Pancreas (tissue), 10 donors: ENCODE data around the gene PIWIL4. TPM values are rescaled to one million over a fixed set of nuclear protein-coding genes. Genes with fewer than 3 reads are reported as not detected.

ENCODE experiments used
- ATAC-seq, 4 donors: fragments of 200-7000 bp; cut with Tn5 transposase; one replicate each; pipeline versions ENCODE4 v1.8.0 to v1.9.1; 2020; ENCODE audit warnings: mild to moderate bottlenecking in 4 of 4, moderate library complexity in 4 of 4
- DNase-seq, 6 donors: peaks; one replicate each; pipeline ENCODE4 v3.0.0-alpha.2; 2020
- FAIRE-seq: peaks from 2 replicates; lab custom pipeline; 2012; peaks lifted over from hg19 to GRCh38; lab: Jason Lieb, UNC
- H3K27ac ChIP-seq, 4 donors: fragments of 200-600 bp; sonication (generic); 1 replicate in 3 of 4; 2 replicates in 1 of 4; pipeline versions ENCODE4 v1.5.0 to v1.8.0; 2020
- H3K27me3 ChIP-seq, 4 donors: fragments of 200-600 bp; one replicate each; pipeline ENCODE4 v1.8.0; 2021
- H3K36me3 ChIP-seq, 3 donors: fragments of 200-600 bp; sonication (generic) in 1 of 3; one replicate each; pipeline versions ENCODE4 v1.5.0 to v1.8.0; 2020 to 2021
- H3K4me1 ChIP-seq, 3 donors: fragments of 200-600 bp; one replicate each; pipeline ENCODE4 v1.8.0; 2021
- H3K4me3 ChIP-seq, 4 donors: fragments of 200-600 bp; sonication (generic) in 2 of 4; one replicate each; pipeline versions ENCODE4 v1.5.0 to v1.8.0; 2020 to 2021
- H3K9me3 ChIP-seq, 4 donors: fragments of 200-600 bp; one replicate each; pipeline ENCODE4 v1.8.0; 2021
- CTCF ChIP-seq, 4 donors: fragments of 200-600 bp; sonication (generic) in 3 of 4; IDR thresholded peaks; one replicate each; pipeline versions ENCODE4 v1.5.0 to v1.8.0; 2021; ENCODE audit warnings: antibody characterized with exemption in 4 of 4
- WGBS, 2 donors: extraction: QIAGEN DNeasy Blood & Tissue Kit; methylation state at CpG; one replicate each; pipeline ENCODE4 v1.1.7; 2013; 5-methylcytosine and 5-hydroxymethylcytosine counted together
- intact Hi-C, 3 donors: fragments of 100-400 bp; cut with DNase I; formaldehyde crosslinking; loops; one replicate each; pipeline versions ENCODE4 v1.11.1 to v1.14.2; 2022
- polyA plus RNA-seq, 2 donors: library from polyadenylated mRNA; stranded (reverse); fragments of 200-250 nt; gene quantifications; one replicate each; pipeline ENCODE4 v1.2.3, GENCODE V29; 2013
- total RNA-seq, 6 donors: library from RNA; stranded (reverse); fragmentation: NEBNext Ultra II Directional in 4 of 6; extraction: Animal tissue kit (Norgen Biotek cat#: 25700) in 4 of 6; gene quantifications; one replicate each; pipeline versions ENCODE4 v1.2.1 to v1.2.4, GENCODE V29; 2021 to 2023
- donor health status: healthy with polysubstance abuse.
- donor health status: DM: no; HTN: no; CAD: no; lungs with moderate emphysema.
- donor health status: DM: no; HTN: no; CAD: no.
- donor health status: control.
- donor health status: control.
- donor health status: Bipolar disorder and iron deficiency.
- donor health status: DM: yes; HTN: yes; CAD: no.
- donor health status: DM: no; HTN: no; CAD: no.
- donor health status: DM: no; HTN: no; CAD: no.
- donor health status: DM: yes; HTN: yes; CAD: no.

PIWIL4 gene
- total and polyA plus RNA-seq, 8 donors, result 4.0 to 12.3 (median 5.6) TPM

GRCh38 chr11:94577841-94578240, 10.7 kb downstream of the PIWIL4 start:
- FAIRE-seq, result no peak
- WGBS, 2 donors, result 76 to 89% methylated on average over 3 of the region's 3 CpGs
- no peak for ATAC-seq
- Histone ChIP-seq H3K9me3 (no peaks in the 10 kb centered on the region), H3K4me3 (no peak overlapping the region), H3K27ac (no peak overlapping the region), H3K27me3 (no peaks in the 10 kb centered on the region), H3K4me1 (no peaks in the 10 kb centered on the region), H3K36me3 (no peaks in the 10 kb centered on the region)
- no peak for TF ChIP-seq CTCF (IDR thresholded peaks at IDR 0.05)
- no peak for DNase-seq
- intact Hi-C loops, result no loop called here

GRCh38 chr11:94581926-94582325, 14.8 kb downstream of the PIWIL4 start:
- no peak for FAIRE-seq
- ATAC-seq, result no peak
- TF ChIP-seq CTCF (IDR thresholded peaks at IDR 0.05), result no peak

GRCh38 chr11:94583213-94583865, 16.2 kb downstream of the PIWIL4 start:
- peak overlapping the region in 2 of 4 donors; percentile 5 to 45 for H3K27ac ChIP-seq

More at GRCh38 chr11:94581926-94582325, 14.8 kb downstream of the PIWIL4 start:
- Histone ChIP-seq H3K27ac (no peak overlapping the region), H3K36me3 (no peaks in the 10 kb centered on the region), H3K4me1 (no peaks in the 10 kb centered on the region), H3K9me3 (no peaks in the 10 kb centered on the region), H3K4me3 (no peak overlapping the region), H3K27me3 (no peaks in the 10 kb centered on the region)
- no peak for DNase-seq
- intact Hi-C loops, result no loop called here
- 0 to 95% methylated on average over 1 of the region's 1 CpG for WGBS, 2 donors

GRCh38 chr11:94583866-94584500, 16.8 kb downstream of the PIWIL4 start:
- no peak for TF ChIP-seq CTCF (IDR thresholded peaks at IDR 0.05)
- H3K4me3 ChIP-seq, result no peak overlapping the region
- H3K9me3 ChIP-seq, result no peaks in the 10 kb centered on the region
- 69 to 74% methylated on average over 3 of the region's 3 CpGs for whole genome bisulfite sequencing, 2 donors
- intact Hi-C loops, result no loop called here
- no peaks in the 10 kb centered on the region for H3K36me3 ChIP-seq
- H3K27me3 ChIP-seq, result no peaks in the 10 kb centered on the region
- peak overlapping the region in 2 of 4 donors; percentile 5 to 45 for H3K27ac ChIP-seq
- DNase-seq, result no peak
- FAIRE-seq, result no peak
- H3K4me1 ChIP-seq, result no peaks in the 10 kb centered on the region
- ATAC-seq, result peak in 2 of 4 donors; percentile 58 to 69

More at GRCh38 chr11:94583213-94583865, 16.2 kb downstream of the PIWIL4 start:
- Histone ChIP-seq H3K4me1 (no peaks in the 10 kb centered on the region), H3K27me3 (no peaks in the 10 kb centered on the region), H3K4me3 (no peak overlapping the region), H3K9me3 (no peaks in the 10 kb centered on the region), H3K36me3 (no peaks in the 10 kb centered on the region)
- intact Hi-C loops, result no loop called here
- peak in 1 of 4 donors; percentile 25 for ATAC-seq
- no peak for DNase-seq
- no peak for TF ChIP-seq CTCF (IDR thresholded peaks at IDR 0.05)
- 53 to 68% methylated on average over 4 of the region's 4 CpGs for WGBS, 2 donors
- FAIRE-seq, result no peak

- intact Hi-C loops, result no loop called here
- Histone ChIP-seq H3K4me1 (no peaks in the 10 kb centered on the region), H3K36me3 (no peaks in the 10 kb centered on the region), H3K9me3 (no peaks in the 10 kb centered on the region), H3K27me3 (no peaks in the 10 kb centered on the region), H3K27ac (peak overlapping the region in 1 of 4 donors; percentile 42), H3K4me3 (no peak overlapping the region)
- 96 to 100% methylated on average over 5 of the region's 5 CpGs for WGBS, 2 donors
- no peak for ATAC-seq
- TF ChIP-seq CTCF (IDR thresholded peaks at IDR 0.05), result no peak
- no peak for DNase-seq
- no peak for FAIRE-seq
Observed at GRCh38 chr11:94584978-94585377, 17.8 kb downstream of the PIWIL4 start.
